ENCODE results near the gene GRID1. TPM values are rescaled to one million over a fixed set of nuclear protein-coding genes. Genes with fewer than 3 reads are reported as not detected.

GRID1 gene
- total and polyA plus RNA-seq, 10 of the 15 experiments (the other 5 are each of a cell fraction or from before 2014, with no cell fraction given) = 0.04 to 0.62 (median 0.08) TPM; not detected in 5

DNA sequence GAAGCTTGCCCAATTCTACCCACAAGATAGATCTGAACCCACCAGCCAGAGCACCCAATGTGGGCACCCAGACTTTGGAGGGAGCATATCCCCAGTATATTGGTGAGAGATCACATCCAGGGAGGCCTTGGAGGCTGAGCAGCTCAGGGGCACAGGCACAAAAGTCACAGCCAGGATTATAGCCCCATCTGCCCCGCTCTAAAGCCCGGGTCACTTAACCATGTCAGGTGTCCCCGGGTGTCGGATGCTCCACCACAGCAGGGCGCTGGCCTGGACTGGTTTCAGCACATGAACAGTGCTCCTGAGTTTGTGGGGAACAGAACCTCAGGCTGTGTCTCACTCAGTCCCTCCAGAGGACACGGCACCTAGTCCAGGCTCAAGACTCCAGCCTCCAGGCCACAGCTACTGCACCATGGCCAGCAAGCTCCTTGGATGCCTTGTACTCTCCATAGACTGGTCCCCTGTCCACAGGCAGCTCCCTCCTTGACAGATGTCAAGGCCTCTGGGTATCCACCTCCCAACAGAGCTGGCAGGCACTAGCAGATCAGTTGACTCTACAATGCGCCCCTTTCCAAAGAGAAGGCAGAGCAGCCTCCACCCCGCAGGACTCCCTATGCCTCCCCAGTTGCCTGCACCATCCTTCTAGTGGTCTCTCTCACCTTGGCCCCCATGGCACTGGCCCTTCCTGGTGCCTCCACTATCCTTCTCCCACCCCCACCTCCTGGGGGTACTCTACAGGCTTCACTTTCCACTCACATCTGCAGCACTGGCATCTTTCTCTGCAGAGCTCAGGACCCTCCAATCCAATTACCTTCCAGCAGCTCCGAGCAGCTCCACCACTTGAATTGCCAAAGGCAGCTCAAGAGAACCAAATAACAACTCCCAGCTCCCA is 306.0 kb downstream of the GRID1 start:
- WGBS (ENCODE audit: insufficient coverage, insufficient replicate concordance, low lambda C conversion rate, missing lambda C conversion rate) = 12% methylated on average over 9 of the region's 9 CpGs
- Histone ChIP-seq H3K4me2 (ENCODE audit: control insufficient read depth, insufficient read depth) (no peak overlapping the region), H3K9me3 (replicated peaks; ENCODE audit: control insufficient read depth, insufficient read depth, low read length) (no peaks in the 10 kb centered on the region), H4K20me1 (ENCODE audit: control insufficient read depth, insufficient read depth) (no peaks in the 10 kb centered on the region), H3K4me1 (ENCODE audit: control insufficient read depth, insufficient read depth, low read length) (no peaks in the 10 kb centered on the region), H3K4me3 (no peak overlapping the region), H2AFZ (ENCODE audit: control insufficient read depth, low read depth, low read length) (no peak overlapping the region), H3K36me3 (ENCODE audit: control insufficient read depth in 2 of 2, insufficient read depth in 2 of 2, low read length in 1 of 2) (no peaks in the 10 kb centered on the region), H3K9ac (ENCODE audit: control insufficient read depth, insufficient read depth, low read length) (no peak overlapping the region), H3K79me2 (ENCODE audit: control insufficient read depth, insufficient read depth, low read length) (no peaks in the 10 kb centered on the region), H3K27me3 (replicated peaks in 1 of 2; ENCODE audit: control insufficient read depth in 2 of 2, insufficient read depth in 2 of 2, low read length in 1 of 2) (peaks cover 0 to 4% of the 10 kb centered on the region in 2 experiments; a peak in 3 of 4 replicates), H3K27ac (ENCODE audit: control insufficient read depth, insufficient read depth) (no peak overlapping the region)
- no peak for ATAC-seq
- in situ Hi-C loops (cut with MboI) = no loop called here
- SMC1A ChIA-PET (ENCODE audit: uncharacterized antibody, unreplicated experiment) = no interaction called here
- DNase-seq (ENCODE audit: low read depth, low spot score) = no peak
- RAD21 ChIA-PET (ENCODE audit: unreplicated experiment) = no interaction called here
- no peak for FAIRE-seq
- no TSS peak for BruUV-seq (replicated peaks)
- CTCF ChIA-PET = no interaction called here
- POLR2A ChIA-PET = no interaction called here
- intact Hi-C loops (cut with micrococcal nuclease; ENCODE audit: unreplicated experiment) = no loop called here
- no peak for TF ChIP-seq JUNB (IDR thresholded peaks at IDR 0.05)
- no peak for TF ChIP-seq CHD2 (IDR thresholded peaks at IDR 0.05; ENCODE audit: borderline replicate concordance, low read depth, low read length)
- TF ChIP-seq CHD4 (IDR thresholded peaks at IDR 0.05) = no peak
- no peak for TF ChIP-seq SRF (IDR thresholded peaks at IDR 0.05; ENCODE audit: low read depth in 2 of 2, low read length in 2 of 2)
- TF ChIP-seq, protein P1, sequence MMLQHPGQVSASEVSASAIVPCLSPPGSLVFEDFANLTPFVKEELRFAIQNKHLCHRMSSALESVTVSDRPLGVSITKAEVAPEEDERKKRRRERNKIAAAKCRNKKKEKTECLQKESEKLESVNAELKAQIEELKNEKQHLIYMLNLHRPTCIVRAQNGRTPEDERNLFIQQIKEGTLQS (IDR thresholded peaks at IDR 0.05; ENCODE audit: borderline replicate concordance, extremely low read depth, low read depth, low read length) = no peak
- TF ChIP-seq ZNF207 (IDR thresholded peaks at IDR 0.05; ENCODE audit: borderline replicate concordance) = no peak
- TF ChIP-seq TARDBP (IDR thresholded peaks at IDR 0.05; ENCODE audit: borderline replicate concordance) = no peak
- no peak for TF ChIP-seq GATAD2B (conservative IDR thresholded peaks at IDR 0.05; ENCODE audit: low read depth)
- TF ChIP-seq SMAD1 (IDR thresholded peaks at IDR 0.05; ENCODE audit: low read depth, partially characterized antibody) = no peak
- TF ChIP-seq ZNF274 (IDR thresholded peaks at IDR 0.05; ENCODE audit: insufficient read depth, insufficient read length) = no peak
- TF ChIP-seq ZBED1 (IDR thresholded peaks at IDR 0.05; ENCODE audit: borderline replicate concordance) = no peak
- no peak for TF ChIP-seq CBX3 (IDR thresholded peaks at IDR 0.05; ENCODE audit: borderline replicate concordance, low read depth)
- TF ChIP-seq NBN (IDR thresholded peaks at IDR 0.05) = no peak
- no peak for TF ChIP-seq NR2C1 (IDR thresholded peaks at IDR 0.05)
